Neural cell (in vitro differentiated cells): ENCODE data around the gene WDR20.

Experiments
- CTCF ChIP-seq: fragments of 450-650 bp; IDR thresholded peaks from 2 replicates; pipeline ENCODE4 v1.5.1; 2014; ENCODE audit warnings: antibody characterized with exemption, mild to moderate bottlenecking, moderate library complexity; ENCODE audit not compliant: poor library complexity, severe bottlenecking
- EZH2 ChIP-seq: fragments of 200-600, 300-800 bp; shearing (Covaris generic), sonication (generic); IDR thresholded peaks from 2 replicates; pipeline ENCODE4 v1.6.1; 2014; ENCODE audit warnings: antibody characterized with exemption, low read length, borderline replicate concordance, mild to moderate bottlenecking; ENCODE audit not compliant: insufficient read depth, poor library complexity, severe bottlenecking
- POLR2AphosphoS5 ChIP-seq: IDR thresholded peaks from 2 replicates; pipeline ENCODE4 v1.6.1; 2012

- no peak for TF ChIP-seq POLR2AphosphoS5
- TF ChIP-seq CTCF, result no peak
- TF ChIP-seq EZH2, result no peak
Measured at GRCh38 chr14:102250636-102251035, 110.9 kb downstream of the WDR20 start.
